Stimulated activated CD4-positive, alpha-beta T cell treated with anti-CD3 and anti-CD28 coated beads, Interleukin-15, amount 100 ng/mL, for 24 hours (primary cell): ENCODE results near the gene TPP2.

Experiments used
- DNase-seq: peaks from one replicate; pipeline ENCODE4 v3.0.0-alpha.2; 2020

The TPP2 gene

DNA sequence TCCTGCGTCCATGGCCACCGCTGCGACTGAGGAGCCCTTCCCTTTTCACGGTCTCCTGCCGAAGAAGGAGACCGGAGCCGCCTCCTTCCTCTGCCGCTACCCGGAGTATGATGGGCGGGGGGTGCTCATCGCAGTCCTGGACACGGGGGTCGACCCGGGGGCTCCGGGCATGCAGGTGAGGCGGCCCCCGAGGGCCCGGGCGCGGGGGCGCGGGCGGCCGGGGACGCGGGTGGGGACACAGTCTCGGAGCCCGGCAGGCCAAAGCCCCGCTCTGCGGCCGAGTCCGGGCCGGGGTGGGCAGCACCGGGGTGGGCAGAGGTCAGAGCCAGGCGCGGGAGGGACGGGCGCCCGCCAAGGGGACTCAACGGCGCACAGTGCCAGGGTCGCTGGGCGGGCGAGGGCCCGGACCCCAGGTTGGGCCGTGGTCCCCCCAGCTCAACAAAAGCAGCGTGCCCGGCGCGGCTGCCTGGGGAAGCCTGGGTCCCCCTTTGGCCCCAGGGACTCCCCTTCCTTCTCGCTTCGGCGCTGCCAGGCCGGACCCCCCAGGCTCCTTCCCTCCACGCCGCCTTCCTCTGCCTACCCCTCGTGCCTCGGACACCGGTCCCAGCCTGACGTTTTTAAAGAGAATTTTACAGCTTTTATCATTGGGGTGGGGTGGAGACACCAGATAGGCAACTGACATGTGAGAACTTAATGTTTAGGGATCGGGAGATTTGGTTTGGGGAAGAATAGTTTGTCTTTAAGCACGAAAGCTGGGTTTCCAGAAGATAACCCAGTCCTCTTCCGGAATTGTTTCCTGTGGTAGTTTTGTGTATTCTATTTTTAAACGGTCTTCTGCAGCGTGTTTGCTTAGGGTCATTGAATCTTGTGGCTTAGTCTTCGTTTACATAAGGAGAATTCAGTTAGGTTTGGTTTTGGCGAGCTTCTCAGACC, 509 bp downstream of the TPP2 start:
- peak; percentile 42 for DNase-seq

DNA sequence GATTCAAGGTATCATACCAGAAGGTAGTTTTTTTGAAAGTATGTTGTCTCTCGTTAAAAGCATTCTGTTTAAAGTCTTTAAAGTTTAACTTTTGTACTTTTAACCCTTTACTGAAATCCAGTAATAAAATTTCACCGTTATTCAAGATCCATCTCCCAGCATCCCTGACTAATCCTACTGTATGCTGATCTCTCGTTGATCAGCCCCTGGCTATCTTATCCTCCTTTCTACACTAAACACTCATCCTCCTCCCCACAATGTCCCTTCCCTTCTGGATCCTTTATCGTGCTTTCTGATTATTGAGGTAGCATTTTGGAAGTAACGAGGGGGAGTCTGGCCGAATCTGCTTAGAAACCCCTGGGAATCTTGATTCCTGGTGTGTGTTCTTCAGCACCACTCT, 1.3 kb downstream of the TPP2 start:
- no peak for DNase-seq

DNA sequence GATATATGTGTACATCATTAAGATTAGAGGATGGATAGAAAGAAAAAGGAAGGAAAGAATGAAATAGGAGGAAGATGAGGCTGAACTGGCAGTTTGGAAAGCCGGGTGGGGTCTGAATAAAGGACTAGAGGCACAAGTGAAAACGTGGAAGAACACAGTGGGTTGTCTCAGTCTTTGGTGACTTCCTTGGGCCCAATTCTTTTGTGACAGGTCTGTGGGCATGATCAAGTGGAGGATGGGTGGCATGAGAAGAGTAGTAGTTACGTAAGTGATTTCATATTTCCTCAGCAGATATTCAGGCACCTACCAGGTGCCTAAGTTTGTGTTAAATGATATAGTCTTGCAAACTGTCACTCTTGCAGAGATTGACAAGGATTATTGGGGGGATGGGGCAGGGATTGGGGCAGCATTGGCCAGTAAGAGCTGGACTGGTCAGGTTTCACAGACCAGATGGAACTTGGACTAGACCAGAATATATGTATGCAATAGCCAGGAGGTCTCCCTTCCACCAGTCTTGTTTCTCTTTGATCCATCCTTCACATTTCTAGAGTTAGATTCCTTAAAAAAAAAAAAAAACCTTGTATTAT, 2.7 kb downstream of the TPP2 start:
- no peak for DNase-seq

DNA sequence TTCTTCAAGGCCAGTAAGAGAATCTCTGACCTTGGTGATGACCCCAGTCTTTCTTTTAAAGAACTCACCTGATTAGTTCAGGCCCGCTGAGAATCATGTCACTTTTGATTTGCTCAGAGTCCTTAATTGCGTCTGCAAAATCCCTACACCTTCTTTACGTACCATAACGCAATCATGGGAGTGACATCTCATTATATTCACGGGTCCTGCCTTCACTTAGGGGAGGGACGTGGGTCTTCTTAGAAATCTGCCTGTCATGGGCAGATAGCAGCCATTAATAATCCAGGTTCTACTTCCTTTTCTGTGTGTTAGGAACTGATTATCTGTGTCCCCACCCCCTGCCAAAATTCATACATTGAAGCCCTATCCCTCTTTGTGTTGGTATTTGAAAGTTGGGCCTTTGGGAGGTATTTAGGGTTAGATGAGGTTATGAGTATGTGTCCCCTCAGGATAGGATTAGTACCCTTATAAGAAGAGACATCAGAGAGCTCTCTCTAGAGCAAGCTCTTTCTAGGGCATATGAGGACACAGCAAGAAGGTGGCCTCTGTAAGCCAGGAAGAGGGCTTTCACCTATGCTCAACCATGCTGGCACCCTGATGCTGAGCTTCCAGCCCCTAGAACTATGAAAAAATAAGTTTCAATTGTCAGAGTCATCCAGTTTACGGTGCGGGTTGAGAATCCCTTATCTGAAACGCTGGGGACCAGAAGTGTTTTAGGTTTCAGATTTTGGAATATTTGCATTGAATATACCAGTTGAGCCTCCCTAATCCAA, 9.9 kb downstream of the TPP2 start:
- no peak for DNase-seq

DNA sequence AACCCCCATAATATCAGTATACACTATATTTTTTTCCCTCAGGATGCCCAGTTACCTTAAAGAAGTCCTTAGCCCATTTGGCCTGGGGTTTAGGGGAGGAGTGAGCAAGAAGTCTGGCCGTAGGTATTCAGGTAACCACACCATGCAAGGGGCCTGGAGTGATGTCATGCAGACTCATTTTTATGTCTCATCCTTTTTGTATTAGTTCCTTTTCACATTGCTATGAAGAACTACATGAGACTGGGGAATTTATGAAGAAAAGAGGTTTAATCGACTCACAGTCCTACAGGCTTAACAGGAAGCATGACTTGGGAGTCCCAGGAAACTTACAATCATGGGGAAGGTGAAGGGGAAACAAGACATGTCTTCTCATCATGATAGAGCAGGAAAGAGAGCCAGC, 12.2 kb downstream of the TPP2 start:
- no peak for DNase-seq

DNA sequence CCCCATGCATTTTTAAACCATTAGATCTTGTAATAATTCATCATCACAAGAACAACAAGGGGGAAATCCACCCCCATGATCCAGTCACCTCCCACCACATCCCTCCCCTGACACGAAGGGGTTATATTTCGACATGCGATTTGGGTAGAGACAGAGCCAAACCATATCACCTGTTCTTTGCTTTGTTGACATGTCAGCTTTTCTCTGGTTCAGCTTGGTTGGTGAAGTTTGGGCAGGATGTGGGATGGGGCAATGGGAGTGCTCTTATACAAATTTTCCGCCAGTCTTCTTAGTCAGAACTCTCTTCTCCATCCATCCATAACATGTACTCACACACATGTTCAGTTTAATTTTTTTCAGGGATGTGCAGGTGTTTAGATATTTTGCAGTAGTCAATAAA, 12.9 kb downstream of the TPP2 start:
- peak; percentile 22 for DNase-seq

DNA sequence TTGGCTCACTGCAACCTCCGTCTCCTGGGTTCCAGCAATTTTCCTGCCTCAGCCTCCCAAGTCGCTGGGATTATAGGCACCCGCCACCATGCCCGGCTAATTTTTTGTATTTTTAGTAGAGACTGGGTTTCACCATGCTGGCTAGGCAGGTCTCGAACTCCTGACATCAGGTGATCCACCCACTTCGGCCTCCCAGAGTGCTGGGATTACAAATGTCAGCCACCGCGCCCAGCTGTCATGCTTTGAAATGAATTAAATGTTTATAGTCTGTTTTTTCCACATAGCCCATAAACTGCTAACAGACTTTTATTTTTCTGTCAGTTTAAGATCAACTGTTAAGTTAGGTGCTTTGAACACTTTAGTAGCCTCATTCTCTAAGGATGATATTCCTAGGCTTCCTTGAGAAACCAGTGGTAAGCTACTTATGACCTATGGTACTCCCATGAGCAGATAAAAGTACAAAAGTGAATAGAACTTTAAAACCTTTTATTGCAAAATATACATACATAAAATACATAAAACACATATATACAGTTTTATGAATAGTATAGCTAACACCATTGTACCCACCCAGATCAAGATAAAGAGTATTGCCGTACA, 13.6 kb downstream of the TPP2 start:
- no peak for DNase-seq

DNA sequence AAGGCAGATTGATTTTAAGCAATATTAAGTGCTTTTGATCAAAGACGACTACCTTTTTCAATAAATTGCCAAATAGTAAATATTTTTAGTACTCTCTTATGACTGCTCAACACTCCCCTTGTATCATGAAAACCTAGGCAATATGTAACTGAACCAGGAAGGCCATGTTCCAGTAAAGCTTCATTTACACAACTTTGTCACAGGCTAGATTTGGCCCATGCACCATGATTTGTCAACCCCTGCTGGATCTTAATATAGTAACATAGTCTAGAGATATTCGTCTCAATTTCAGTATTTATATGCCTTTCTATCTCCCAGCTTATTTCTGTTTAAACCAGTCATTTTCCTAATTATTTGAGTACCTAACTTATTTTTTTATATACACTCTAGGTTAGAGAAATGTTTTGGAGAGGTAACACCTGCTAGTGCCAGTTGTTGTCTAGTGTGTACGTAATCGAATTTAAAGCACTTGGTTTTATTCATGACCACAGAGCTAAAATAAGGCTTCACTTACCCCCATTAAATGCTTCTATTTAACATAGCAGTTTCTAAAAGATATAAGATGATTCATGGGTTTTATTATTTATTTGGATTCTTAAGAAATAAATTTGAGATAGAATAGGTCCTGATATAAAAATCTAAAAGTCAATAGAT, 21.0 kb downstream of the TPP2 start:
- no peak for DNase-seq

DNA sequence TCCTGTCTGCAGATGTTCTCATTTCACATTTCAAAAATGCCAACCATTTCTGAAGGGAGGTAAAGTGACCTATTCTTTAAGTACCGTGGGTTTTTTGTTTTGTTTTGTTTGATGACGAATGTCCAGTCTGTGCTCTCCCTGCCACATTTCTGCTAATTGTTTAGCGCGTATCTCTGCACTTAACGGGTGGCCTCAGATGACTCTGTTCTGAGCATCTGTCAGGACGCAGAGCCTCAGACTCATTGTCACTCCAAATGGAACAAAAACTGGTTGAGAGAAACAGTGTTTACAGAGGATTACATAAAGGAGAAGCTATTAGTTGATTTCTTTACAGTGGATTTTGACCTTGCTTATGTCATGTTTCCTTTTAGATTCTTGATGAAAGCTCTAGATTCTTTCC, 23.7 kb downstream of the TPP2 start:
- no peak for DNase-seq

DNA sequence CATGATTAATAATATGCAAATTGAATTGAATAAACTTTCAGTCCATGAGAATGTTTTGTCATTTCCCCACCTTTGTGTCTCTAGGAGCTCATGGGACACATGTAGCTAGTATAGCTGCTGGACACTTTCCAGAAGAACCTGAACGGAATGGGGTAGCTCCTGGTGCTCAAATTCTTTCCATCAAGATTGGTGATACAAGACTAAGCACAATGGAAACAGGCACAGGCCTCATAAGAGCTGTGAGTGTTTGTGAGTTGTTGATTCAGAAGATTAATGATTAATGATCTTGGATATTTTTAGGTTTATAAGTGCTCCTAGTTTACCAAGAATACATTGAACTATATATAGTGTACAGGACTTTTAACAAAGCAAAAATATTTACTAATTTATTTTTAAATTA, 30.1 kb downstream of the TPP2 start:
- no peak for DNase-seq

DNA sequence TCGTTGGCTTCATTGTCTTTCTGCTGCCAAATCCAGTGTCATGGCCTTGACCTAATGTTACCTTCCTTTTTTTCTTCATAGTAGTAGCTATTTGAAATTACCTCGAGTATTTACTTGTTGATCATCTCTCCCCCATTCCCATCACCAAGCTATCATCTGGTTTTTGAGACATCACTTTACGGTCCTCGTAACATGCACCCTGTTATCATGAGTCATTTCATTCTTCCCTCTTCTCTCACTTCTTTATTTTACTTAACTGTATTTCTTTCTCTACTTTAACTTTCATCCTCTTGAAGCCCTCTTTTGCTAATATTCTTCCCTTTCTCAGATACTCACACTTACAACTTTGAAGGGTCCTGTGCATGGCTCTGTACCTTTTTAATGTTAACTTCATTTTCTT, 31.8 kb downstream of the TPP2 start:
- no peak for DNase-seq

DNA sequence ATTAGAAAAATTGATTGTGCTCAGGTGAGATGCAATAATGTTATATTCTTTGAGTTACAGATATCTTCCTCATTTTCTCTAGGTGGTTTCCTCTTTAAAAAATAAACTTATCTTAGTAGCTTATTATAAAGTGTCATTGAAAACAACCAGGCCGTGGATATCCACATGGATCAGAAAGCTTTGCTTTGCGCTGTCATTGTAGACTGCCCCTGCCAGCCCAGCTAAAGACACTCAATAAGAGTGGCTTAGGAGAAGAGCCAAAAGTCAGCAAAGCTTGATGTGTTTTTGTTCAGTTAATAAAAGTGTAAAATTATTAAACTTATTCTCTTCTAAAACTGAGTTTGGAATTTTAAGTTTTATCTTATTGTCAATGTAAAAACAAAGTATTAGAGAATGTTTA, 34.4 kb downstream of the TPP2 start:
- no peak for DNase-seq

DNA sequence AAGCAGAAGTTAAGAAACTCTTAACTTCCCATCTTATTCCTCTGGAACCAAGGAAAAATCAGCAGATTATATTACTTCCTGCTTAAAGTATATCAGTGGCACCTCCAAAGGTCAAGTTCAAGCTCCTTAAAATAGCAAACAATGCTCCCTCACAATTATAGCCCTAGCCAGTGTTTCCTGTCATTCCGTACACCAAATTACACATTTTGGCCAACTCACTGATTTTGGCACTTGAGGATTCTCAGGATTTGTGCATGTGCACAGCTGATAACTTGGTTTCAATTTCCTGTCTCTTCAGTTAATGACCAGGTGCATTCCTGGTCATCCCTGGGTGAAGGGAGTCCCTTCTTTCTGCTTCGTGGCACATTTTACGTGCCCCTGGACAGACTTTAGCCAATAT, 42.0 kb downstream of the TPP2 start:
- DNase-seq, result no peak

DNA sequence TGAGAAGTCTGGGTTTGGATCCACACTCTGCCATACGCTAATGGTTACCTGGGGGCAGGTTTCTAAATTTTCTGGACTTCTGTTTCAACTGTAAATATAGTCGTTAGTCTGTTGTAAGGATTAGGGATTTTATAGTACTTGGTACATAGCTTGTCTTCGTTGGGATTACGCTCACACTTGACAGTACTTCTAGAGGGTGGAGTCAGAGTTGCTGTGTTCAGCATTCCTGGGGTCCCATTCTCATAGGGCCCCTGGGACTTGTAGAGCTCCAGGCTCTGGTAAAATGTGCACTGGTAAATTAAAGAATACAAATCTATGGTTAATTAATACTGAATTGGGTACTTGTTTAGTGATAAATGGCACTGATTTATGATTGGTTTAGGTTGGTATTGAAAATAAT, 45.2 kb downstream of the TPP2 start:
- no peak for DNase-seq

DNA sequence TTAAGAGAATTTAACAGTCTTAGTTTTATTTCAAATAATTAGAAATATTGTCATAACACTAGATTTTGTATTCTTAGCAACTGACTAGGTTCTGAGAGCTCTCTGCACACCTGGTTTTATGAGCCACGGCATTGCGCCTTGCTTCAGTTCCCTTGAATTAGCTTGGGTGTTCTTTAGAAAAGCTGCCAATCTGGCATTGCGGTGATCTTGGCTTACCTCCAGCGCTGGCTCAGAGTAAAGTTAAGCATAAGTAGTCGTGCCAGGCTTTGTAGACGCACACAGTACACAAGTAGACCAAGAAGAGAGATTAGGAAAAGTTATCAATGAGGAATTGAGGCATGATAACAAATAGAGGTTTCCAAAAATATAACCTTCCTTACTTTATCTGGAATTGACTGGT, 45.7 kb downstream of the TPP2 start:
- DNase-seq, result no peak

DNA sequence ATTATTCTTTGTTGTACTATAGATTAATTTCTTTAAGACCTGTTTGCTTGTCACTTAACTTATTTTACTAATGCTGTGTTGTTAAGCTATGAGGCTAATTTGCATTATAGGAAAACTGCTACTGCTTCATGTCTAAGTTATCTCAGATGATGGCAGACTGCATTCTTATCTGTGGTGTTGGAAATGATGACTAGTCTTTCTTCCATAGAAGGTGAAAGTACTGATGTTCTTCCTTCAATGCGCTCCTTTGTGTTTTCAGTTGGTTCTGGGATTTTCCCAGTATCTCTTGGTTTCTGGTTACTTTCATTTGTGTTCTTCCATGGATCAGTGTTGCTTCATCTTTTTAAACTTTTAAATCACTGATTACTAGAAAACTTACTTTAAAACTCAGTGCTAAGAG, 46.9 kb downstream of the TPP2 start:
- no peak for DNase-seq

DNA sequence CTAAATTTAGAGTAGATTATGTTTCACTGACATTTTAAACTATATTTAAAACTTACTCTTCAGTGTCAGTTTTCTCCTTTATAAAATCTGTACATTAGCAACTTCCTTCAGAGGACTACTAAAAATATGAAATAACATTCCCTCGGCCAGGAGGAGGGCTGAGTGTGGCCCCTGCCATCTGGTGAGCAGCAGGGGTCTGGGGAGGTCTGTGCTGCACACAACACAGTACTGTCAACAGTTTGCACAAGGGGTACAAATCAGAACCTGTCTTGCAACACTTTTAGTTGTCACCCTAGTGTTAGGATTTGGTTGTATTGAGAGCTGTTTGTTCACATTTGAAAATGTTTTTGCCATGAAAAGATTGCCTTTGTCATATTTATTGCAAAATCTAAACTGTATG, 48.9 kb downstream of the TPP2 start:
- no peak for DNase-seq

DNA sequence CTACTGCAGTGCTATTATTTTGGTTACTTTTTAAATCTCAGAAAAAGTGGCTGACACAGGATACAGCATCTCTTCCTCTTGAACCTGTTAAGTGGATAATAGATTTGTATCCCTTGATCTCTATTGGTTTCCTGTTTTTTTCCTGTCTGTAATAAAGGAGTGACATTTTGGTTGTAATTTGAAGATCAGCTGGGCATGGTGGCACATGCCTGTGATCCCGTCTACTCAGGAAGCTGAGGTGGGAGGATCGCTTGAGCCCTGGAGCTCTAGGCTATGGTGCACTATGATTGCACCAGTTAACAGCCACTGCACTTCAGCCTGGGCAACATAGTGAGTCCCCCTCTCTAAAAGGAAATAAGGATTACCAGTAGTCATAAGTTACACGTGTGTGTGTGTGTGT, 51.3 kb downstream of the TPP2 start:
- DNase-seq, result no peak

DNA sequence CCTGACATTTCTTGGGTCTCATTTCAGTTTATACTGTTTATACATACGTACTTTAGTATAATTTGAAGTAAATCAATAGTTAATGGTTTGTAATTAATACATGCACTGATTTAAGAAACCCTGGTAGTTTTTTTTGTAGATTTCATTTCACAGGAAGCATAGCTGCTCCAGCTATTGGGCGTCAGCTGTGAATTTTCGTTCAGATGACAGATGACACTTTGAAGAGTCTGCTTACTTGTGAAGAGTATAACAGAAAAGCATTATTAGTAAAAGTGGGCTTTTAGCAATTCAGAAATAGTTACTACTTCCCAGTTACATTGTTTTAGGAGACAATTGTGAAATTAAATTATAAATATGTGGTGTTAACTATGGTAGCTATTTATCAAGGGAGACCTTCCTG, 53.7 kb downstream of the TPP2 start:
- DNase-seq, result no peak

DNA sequence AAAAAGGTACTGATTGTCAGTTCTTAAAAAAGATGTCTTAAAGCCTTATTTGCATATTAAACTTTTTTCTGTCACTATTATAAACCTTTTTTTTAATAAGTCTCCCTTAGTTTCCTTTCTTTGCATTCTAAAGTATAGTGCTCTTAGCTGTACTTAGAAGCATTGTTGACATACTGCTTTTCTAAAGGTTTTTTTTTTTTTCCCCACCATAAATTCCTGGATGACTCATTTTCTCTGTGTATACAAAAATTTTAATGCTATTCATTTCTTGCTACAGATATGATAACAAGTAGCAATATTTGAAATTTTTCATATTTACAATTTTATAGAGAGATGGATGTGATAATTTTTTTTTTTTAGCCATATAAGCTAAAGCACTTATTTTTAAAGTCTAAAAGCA, 54.6 kb downstream of the TPP2 start:
- no peak for DNase-seq

DNA sequence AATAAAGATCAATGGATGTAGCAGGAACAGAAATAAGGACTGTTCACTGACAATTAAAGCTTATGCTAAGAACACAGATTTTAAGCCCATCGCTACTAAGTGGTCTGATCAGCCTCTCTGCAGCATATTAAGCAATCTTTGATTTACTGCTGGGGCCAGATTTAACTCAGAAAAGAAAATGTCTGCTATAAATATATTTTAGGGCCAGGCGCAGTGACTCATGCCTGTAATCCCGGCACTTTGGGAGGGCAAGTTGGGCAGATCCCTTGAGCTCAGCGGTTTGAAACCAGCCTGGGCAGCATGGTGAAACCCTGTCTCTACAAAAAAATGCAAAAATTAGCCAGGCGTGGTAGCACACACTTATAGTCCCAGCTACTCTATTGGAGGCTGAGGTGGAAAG, 55.1 kb downstream of the TPP2 start:
- DNase-seq, result no peak

DNA sequence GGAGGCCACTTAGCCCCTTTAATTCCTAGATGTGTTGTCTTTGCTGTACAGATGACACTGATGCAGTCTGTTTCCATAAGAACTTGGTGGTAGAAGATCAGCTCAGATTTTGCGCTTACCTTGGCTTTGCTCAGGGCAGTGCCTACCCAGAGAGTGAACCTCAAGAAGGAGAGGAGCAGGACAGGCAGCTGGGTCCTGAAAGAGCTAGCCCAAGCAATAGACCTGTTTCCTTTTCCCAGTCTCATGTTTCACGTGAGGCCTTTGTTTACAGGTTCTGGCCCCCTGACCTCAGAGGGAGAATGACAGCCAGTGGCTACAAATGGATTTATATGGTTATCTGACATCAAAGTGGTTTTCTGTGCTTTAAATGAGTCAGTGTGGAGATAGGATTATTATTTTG, 58.0 kb downstream of the TPP2 start:
- DNase-seq, result no peak

DNA sequence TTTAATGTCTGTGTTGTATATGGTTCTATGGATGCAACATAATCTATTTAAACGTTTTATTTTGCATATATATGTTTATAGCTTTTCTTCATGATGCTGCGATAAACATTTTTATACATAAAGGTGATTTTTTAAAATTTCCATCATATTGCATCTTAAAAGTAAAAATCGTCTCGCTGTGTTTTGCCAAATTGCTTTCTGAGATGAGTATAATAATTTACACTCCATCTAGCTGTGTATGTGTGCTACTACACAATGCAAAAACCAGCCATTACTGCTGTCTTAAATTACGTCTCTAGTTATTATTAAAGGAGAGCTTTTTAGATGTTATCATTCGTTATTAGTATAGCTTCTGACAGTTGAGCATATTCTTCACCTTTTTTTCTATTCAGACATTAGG, 60.8 kb downstream of the TPP2 start:
- no peak for DNase-seq
